NCI-H345 treated with DMSO at 0.1 percent for 48 hours (cell line): ENCODE measurements around the gene STRA6.

Source experiments
- DNase-seq: peaks from one replicate; lab custom pipeline; 2025; ENCODE audit not compliant: unreplicated experiment; lab: John Stamatoyannopoulos, UW

The STRA6 gene

GRCh38 chr15:74133694-74134386, 68.7 kb downstream of the STRA6 start:
- DNase-seq = no peak

- DNase-seq = no peak
Observed at GRCh38 chr15:74132681-74133651, 69.6 kb downstream of the STRA6 start.

- no peak for DNase-seq
Observed at GRCh38 chr15:74131628-74132413, 70.8 kb downstream of the STRA6 start.

GRCh38 chr15:74130849-74131627, 71.5 kb downstream of the STRA6 start:
- no peak for DNase-seq

GRCh38 chr15:74130155-74130848, 72.3 kb downstream of the STRA6 start, which contains the start of gene ISLR2:
Gene ISLR2, plus strand, starts transcription at chr15:74130586. Its CDS starts 2,169 bp downstream, at chr15:74132755.
- DNase-seq = no peak

- no peak for DNase-seq
Observed at GRCh38 chr15:74129586-74130154, 72.9 kb downstream of the STRA6 start.
